Daoy (cell line): ENCODE results near the gene ARAP3. TPM values are rescaled to one million over a fixed set of nuclear protein-coding genes. Genes with fewer than 3 reads are reported as not detected.

Source experiments
- DNase-seq: peaks from one replicate; pipeline ENCODE4 v3.0.0-alpha.2; 2015; ENCODE audit warnings: low read depth
- total RNA-seq: library from RNA; depleted of rRNA; stranded (reverse); fragments of >200 nt; shearing (Covaris generic); gene quantifications from 2 replicates; pipeline ENCODE4 v1.2.3, GENCODE V29; 2014

ARAP3 gene
- total RNA-seq, 1 experiment from 2014 or later = 3.0 TPM

DNA sequence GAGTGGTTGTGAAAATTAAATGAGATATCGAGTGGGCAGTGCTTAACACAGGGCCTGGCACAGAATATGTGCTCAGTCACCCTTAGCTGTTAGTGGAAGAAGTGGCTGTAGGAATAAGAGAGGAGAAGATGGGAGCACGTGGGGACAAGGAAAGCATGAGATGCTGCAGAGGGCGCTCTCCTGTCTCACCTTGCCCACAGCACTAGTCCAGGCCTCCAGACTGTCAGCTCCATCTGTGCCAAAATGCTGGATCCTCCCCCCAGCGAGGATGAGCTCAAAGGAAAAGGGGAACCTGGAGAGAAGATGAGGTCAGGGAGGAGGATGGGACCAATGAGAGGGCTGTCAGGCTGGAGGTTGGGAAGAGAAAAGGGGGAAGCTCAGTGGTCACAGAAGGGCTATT lies 12.5 kb downstream of the ARAP3 start:
- DNase-seq = no peak

DNA sequence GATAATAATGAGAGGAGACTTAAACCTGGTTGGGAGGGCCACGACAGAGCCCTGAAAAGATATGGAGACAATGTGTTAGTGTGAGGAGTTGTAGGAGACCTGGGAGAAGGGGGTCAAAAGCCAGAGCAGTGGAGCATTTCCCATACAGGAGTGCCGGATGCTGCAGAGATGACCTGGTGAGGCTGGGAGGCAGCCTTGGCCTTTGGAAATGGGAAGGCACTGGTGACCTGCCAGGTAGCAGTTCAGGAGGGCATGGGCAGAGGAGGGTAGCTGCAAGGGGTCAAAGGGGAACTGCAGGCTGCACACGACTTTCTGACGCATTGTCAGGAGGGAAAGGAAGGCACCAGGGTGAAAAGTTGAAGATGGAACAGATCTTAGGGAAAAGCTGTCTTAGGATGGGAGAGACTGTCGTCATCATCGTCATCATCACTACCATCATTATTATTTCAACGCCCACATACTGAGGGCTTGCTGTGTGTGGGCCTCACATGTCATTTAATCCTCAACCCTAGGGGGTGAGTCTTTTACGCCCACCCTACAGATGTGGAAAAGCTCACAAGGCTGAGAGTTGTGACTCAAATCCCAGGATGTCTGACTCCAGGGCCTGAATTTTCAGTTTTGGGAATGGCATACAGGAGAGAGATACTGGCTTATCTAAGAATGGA lies 13.3 kb downstream of the ARAP3 start:
- DNase-seq = no peak

DNA sequence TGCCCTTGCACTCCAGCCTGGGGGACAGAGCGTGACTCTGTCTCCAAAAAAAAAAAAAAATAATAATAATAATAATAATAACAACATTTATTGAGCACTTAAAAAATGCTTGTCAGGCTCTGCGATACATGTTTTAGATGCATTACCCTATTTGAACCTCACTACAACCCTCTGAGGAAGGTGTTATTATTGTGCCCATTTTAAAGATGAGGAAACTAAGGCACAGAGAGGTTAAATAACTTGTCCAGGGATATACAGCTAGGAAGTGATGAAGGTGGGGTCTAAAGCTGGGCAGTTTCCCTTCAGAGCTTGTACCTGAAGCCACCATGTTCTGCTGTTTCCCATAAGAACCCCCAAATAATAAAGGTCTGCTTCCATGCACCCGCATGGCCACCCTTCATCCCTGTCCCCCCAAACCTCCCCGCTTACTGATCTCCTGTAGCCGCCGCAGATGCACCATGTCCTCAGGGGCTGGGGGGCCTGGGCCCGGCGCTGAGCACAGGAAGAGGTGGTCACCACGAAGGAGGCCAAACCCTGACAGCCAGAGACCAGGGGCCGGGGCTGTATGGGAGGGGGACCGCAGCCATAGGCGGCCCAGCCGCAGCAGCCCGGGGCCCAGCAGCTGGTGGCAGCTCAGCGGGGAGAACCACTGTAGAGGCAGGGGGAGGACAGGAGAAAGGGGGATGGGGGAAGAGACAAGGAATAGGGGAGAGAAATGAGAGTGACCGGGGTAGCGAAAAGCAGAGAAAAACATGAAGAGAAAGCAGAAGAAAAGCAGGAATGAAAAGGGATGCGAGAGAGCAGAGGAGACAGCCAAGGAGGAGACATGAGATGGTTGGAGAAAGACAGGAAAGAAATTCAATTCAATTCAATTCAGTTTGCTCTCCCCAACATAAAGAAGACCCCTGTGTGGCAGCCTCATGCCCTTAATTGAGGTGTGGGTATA lies 15.8 kb downstream of the ARAP3 start:
- DNase-seq = no peak

DNA sequence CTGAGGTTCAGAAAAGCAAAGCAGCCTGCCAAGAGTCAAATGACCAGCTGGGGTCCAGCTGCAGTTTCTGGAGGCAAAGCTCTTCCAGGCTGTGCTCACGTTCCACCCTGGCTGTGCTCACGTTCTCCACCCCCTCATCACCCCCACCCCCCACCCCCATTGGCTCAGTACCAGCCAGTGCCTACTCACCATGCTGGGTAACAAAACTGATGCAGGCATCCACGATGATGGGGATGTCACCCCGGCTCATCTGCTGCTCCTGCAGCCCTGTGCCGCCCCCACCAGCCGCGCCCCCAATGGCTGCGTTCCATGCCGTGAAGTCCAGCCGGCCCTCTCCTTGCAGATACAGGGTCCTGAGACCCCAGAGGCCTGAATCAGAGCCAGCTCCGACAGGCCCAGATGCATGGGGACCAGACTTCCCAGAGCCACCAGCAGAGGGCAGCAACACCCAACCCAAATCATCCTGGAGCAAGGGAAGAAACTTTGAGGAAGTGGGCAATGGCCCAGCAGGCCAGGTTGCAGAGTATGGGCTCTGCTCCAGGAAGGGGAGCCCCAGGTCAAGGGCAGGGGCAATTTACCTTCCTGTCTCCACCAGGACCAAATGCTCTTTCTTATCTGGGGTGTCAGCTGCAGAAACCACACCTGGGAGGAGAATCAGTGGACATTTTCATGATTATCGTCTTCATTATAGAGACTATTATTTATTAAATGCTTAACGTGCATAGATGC lies 17.1 kb downstream of the ARAP3 start:
- peak; percentile 76 for DNase-seq

DNA sequence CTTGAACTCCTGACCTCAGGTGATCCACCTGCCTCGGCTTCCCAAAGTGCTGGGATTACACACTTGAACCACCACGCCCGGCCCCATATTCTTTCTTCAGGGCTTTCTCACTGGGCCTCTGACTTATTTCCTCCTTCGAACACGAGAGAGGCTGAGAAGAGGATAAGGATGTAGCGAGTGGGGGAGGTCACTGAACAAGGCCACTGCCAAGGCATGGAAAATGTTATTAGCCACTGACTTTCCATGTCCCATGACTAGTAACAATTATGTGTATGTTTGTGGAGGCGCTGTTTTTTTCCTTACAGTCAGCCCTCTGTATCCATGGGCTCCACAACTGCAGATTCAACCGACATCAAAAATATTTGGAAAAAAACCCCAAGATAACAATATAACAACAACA lies 18.5 kb downstream of the ARAP3 start:
- no peak for DNase-seq

DNA sequence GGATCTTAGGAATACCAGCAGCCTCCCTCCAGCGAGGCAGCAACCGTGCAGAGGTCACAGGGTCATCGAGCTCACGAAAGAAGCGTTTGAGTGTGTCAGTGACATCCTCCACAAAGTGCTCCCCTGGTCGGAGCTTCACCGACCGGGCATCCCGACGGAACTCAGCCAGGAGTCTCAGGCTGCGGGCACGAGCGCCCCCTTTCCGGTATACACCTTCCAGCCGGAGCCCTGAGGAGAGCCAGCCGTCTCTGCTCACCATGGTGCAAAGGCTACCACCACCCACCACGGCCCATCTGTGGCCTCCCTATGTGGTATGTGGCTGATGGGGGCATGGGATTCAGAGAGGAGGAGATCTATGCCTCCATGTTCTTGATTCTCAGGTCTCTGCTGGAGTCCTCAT lies 20.0 kb downstream of the ARAP3 start:
- DNase-seq = no peak

DNA sequence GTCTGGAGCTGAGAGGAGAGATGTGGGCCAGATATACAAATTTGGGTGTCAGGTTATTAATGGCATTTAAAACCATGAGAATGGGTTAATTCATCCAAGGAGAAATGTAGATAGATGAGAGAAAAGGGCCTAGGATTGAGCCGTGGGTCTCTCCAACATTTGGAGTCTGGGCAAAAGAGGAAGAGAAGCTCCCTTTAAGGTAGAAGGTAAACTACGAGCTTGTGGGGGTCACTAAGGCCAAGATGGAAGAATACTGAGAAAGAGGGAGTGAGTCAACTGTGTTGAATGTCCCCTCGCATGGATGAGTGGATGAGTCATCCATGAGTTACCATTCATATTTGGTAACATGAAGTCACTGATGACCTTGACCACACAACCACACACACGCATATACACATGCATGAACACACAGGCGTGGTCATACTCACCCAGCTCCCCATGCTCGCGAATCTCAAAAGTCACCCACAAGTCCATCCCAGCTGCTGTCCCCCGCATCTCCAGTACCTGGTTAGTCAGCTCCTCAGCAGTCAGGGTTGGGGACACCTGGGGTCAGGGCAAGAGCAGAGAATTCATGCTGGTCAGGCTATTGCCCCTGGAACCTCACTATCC lies 24.0 kb downstream of the ARAP3 start:
- DNase-seq = peak; percentile 90

DNA sequence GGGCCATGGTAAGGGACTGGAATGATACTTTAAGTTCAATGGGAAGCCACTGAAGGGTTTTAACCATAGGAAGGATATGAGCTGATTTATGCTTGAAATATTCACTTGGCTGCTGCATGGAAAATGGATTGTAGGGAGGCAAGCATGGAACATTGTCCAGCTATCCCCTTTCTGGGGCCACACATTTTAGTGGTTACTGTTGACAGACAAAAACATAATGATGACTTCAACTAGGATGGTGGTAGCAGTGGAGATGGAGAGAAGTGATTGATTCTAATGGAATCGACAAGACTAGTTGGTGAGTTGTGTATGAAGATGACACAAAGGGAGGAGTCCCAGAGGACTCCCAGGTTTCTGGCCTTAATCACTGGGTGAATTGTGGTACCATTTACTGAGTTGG lies 24.6 kb downstream of the ARAP3 start:
- DNase-seq = no peak

DNA sequence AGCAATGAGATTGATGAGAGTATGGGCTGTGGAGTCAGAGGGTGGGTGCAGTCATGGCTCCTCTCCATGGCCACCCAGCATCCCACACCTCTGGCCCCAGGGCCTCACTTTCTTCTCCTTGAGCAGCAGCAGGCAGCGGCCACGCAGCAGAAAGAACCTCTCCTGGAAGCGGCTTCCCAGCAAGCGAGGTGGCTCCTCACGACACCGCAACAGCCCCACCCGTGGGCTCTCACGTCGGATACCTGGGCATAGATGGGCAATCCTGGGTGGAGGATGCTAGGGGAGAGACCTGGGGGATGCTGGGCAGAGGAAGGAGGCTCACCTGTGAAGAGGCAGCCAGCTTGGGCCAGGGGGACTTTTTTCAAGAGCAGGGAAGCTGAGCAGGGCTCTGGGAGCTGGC lies 25.6 kb downstream of the ARAP3 start:
- no peak for DNase-seq

DNA sequence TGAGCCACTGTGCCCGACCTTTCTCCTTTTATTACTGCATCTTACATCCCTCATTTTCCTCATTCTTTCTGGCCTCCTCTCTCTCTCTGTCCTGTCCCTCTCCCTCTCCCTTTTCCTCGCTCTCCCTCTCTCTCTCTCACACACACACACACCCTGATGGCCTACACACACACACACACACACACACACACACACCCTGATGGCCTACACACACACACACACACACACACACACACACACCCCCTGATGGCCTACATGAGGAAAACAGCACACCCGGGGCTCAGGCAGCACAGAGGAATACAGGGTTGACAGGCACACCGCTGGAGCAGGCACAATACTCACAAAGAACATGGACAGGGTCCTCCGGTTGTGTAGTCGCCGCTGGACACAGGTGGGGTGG lies 27.0 kb downstream of the ARAP3 start:
- no peak for DNase-seq

DNA sequence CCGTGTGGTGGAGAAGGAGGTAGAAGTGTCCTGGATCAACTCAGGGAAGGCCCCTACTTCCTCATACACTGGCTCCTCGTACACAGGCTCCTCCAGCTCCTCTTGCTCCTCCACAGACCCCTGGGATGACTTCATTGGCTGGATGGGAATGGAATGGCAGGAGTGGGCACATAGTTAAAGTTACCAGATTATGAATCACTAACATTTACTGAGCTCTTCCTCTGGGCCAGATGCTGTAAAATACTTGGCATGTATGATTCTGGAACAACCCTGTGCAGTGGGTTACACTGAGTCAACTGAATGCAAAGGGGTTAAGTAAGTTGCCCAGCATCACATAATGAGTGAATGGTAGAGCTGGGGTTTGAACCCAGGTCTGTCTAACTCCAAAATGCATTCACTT lies 27.7 kb downstream of the ARAP3 start:
- DNase-seq = peak; percentile 60

DNA sequence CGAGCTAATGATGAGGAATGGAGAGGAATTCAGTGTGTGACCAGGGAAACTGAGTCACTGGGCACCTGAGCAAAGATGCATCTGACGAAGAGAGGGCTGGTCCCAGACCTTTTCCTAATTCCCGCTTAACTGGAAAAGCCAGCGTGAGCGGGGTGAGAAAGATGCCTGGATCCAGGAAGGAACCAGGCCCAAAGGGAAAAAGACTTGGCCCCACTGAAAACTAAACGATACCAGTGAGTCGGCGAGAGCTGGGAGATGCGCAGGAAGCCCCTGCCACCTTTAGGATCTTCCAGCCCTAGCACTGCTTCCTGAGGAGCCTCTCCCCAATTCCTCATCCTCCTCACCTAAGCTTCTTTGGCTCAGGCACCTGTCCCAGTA lies 30.3 kb downstream of the ARAP3 start:
- DNase-seq = no peak

DNA sequence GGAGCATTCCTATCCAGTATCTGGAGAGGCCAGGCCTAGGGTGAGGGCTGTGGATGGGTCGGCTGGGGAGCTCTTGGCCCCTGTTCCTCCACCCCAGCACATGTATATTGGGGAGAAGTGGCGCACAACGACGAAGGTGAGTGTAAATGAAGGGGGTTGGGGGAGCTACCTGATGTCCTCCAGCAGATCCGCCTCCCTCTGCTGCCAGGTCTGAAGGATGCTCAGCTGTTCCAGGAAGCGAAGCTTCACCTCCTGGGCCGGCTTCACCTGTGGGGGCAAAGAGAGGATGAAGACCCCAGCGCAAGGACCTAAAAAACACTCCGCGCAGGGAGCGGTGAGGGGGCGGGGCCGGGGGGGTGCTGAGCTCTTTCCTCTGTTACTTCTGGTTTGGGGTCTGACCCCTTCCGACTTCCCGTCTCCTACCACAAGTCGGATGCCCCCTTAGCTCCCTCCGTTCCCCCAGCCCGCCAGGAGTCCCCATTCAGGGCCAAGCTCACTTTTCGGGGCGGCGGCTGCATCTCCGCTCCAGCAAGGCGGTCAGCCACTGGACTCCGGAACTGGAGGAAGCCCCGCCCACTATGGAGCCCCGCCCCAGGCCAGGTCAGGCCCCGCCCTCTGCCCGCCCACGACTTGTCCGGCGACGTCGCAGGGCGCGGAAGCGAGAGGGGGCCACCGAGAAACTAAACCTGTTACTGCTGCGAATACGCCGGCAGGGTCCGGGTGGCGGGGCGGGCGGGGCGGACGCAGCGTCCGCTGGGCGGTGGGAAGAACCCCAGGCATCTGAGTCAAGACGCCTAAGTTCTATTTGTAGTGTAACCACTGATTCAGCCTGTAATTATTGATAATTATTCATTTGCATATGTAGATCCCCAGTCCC lies 30.9 kb downstream of the ARAP3 start, which contains the start of gene FCHSD1:
TSS of gene FCHSD1 (minus strand) at position 568 of the 877 bp plus-strand sequence. CDS start at position 518, 50 bp downstream.
- DNase-seq = peak; percentile 82

DNA sequence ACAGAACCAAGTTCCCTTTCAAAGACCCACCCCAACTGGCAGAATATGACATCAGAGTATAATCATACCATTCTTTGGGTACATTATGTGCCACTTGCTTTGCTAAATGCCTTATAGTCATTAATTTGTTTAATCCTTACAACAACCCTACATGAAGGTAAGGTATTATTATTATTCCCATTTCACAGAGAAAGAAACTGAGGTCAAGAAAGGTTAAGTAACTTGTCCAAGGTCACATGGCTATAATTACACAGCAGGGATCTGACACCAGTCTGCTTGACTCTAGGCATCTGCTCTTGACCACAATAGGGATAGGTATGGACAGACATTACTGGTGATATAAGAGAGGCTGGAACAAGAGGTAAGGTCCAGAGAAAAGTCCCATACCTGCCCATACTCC lies 32.1 kb downstream of the ARAP3 start:
- no peak for DNase-seq

DNA sequence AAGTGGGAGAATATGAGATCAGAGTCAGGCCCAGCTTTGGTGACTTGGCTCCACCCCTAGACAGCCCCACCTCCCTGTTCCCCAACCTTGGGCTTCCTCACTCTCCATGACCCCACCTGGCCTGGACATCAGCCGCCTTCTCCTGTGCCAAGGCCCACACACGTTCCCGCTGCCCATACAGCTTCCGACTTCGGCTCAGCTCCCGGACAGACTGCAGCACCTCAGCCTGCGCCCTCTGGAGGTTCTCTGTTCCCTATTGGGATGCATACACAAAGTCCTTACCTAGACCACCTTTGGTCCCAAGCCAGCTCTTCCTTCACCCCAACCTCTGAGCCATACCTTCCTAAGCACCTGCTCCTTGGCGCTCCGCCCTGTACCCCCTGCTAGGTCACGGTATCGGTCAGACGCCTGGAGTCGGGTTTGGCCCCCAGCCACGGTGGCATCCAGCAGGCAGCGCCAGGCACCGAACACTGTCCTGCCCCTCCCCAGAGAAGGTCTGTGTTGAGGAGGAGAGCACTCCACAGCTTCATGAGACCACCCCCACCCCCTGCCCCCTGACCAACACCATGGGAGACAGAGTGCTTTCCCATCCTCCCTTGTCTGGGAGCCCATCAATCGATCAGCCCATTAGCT lies 32.9 kb downstream of the ARAP3 start:
- DNase-seq = no peak

DNA sequence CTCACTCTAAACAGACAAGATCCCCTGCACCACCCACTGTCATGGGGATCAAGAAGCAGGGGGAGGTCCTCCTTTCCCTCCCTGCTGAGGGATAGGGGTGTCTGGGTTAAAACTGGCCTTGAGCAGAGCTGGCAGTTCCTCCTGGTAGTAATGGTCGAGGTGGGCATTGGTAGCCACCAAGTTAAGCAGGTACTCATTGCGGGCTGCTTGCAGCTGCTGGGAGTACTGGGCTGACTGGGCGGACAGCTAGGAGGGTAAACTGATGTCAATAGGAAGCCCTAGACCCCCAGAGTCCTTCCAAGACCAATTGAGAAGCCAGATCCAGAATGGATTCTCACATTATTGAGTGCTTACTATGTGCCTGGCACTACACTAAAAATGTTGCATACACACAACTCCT lies 34.2 kb downstream of the ARAP3 start:
- no peak for DNase-seq

DNA sequence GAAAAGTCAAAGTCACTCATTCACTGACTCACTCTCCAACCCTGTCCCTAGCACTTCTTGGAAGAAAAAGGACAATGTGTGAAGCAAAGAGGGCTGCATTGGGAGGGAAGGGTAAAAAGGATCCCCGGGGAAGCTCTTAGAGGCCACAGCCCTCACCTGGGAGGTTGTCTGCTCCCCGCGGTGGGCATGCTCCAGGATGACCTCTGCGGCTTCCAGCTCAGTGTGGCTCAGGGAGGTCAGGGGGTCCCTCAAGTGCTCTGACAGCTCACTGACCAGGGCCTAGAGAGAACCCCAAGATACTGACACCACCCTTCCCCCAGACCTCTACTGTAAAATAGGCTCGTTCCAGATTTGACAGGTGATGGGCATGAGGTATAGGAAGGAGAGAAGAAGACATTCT lies 34.8 kb downstream of the ARAP3 start:
- no peak for DNase-seq

DNA sequence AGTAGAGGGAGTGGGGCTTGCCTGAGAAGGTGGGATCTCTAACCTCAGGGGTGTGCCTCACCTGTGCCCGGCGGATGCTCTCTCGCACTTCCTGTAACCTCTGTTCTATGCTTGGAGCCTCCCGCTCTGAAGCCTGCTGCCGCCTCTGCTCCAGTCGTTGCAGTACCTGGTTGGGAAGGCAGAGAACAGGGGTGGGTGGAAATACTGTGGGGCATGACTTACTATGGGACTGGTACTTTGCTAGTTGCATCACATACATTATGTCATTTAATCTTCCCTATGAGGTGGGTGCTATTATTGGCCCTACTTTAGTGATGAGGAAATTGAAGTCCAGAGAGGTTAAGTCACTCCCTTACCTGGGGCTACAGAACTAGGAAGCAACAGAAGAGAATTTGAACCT lies 36.0 kb downstream of the ARAP3 start:
- no peak for DNase-seq

DNA sequence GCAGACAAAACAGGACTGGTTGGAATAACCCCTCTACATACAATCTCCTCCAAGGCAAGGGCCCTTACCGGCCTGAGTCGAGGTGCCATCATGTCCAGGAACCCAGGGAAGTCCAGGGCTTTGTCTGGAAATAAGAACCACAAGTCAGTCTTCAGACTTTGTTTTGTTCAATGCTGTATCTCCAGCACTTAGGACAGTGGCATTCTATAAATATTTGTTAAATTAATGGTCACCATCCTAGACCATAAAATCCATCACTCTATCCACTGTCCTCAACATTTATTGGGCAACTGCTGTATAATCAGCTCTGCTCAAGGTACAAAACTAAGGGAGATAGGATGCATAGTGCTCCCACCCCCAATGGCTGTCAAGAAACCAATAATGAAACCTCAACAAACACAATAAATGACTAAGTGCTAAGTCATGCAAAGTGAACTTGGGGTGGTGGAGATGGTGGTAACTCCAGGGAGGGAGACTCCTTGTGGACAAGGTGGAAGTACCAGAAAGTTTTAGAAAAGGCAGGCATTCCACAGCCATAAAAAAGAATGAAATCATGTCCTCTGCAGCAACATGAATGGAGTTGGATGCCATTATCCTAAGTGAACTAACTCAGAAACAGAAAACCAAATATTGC lies 40.3 kb downstream of the ARAP3 start:
- peak; percentile 84 for DNase-seq

DNA sequence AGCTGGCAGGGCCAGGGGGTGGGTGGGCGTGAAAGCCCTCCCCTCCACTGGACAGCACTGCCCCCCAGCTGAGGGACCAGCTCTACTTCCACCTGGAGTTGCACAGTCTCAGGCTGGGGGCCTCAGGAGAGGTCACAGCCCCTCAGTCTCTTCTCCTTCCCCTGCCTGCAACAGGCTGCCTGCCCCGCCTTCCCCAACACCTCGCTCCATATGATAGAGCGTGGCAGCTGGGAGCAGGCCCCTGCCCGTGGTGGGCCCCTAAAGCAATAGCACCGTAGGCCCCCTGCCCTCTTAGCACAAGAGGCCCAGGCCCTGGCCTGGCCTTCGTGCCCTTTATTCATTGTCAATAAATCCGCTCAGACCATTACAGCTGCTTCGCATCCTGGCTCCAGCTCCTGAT lies 41.3 kb downstream of the ARAP3 start:
- no peak for DNase-seq
